RWPE2 (cell line): Measurements from ENCODE around the gene IHH.

Experiments used
- ATAC-seq: fragments of 200-7000 bp; cut with Tn5 transposase; 3 replicates; pipeline ENCODE4 v1.9.1; 2021; ENCODE audit warnings: low read depth
- DNase-seq: peaks from one replicate; pipeline ENCODE4 v3.0.0-alpha.2; 2020; ENCODE audit warnings: low spot score
- H3K27ac ChIP-seq: fragments of 450-650 bp; 2 replicates; pipeline ENCODE4 v1.5.1; 2017; ENCODE audit warnings: mild to moderate bottlenecking; ENCODE audit not compliant: poor library complexity, severe bottlenecking
- H3K27me3 ChIP-seq: fragments of 250-450 bp; sonication (Bioruptor Pico); 2 replicates; pipeline ENCODE4 v1.5.1; 2021; ENCODE audit warnings: mild to moderate bottlenecking, moderate library complexity; ENCODE audit not compliant: insufficient read depth, poor library complexity, severe bottlenecking
- H3K36me3 ChIP-seq: fragments of 250-450 bp; sonication (Bioruptor Pico); 2 replicates; pipeline ENCODE4 v1.5.1; 2020; ENCODE audit warnings: low read depth, mild to moderate bottlenecking, moderate library complexity
- H3K4me1 ChIP-seq: fragments of 250-450 bp; sonication (Bioruptor Pico); 2 replicates; pipeline ENCODE4 v1.5.1; 2021; ENCODE audit warnings: mild to moderate bottlenecking, moderate library complexity; ENCODE audit not compliant: insufficient read depth, poor library complexity, severe bottlenecking
- H3K4me3 ChIP-seq: fragments of 250-450 bp; sonication (Bioruptor Pico); 2 replicates; pipeline ENCODE4 v1.5.1; 2021; ENCODE audit warnings: mild to moderate bottlenecking, moderate library complexity; ENCODE audit not compliant: severe bottlenecking
- H3K9me3 ChIP-seq: fragments of 250-450 bp; sonication (Bioruptor Pico); 2 replicates; pipeline ENCODE4 v1.5.1; 2021; ENCODE audit warnings: mild to moderate bottlenecking, moderate library complexity; ENCODE audit not compliant: severe bottlenecking
- CTCF ChIP-seq: fragments of 450-650 bp; IDR thresholded peaks from one replicate; pipeline ENCODE4 v1.5.1; 2017; ENCODE audit warnings: mild to moderate bottlenecking, moderate library complexity; ENCODE audit not compliant: poor library complexity, severe bottlenecking

IHH gene

GRCh38 chr2:219090436-219091299, 29.9 kb upstream of the IHH start:
- Histone ChIP-seq H3K9me3 (no peaks in the 10 kb centered on the region), H3K27me3 (no peaks in the 10 kb centered on the region), H3K4me1 (no peaks in the 10 kb centered on the region), H3K36me3 (0 out of 2 replicates have a peak, but pooled peaks cover 3% of the 10 kb centered on the region), H3K27ac (no peak overlapping the region), H3K4me3 (no peak overlapping the region)
- no peak for DNase-seq
- no peak for TF ChIP-seq CTCF
- ATAC-seq = no peak

GRCh38 chr2:219089330-219089729, 28.6 kb upstream of the IHH start:
- DNase-seq (no peak), ATAC-seq (no peak)
- Histone ChIP-seq H3K4me3 (no peak overlapping the region), H3K36me3 (0 out of 2 replicates have a peak, but pooled peaks cover 3% of the 10 kb centered on the region), H3K27ac (no peak overlapping the region), H3K9me3 (no peaks in the 10 kb centered on the region), H3K27me3 (no peaks in the 10 kb centered on the region), H3K4me1 (no peaks in the 10 kb centered on the region)
- no peak for TF ChIP-seq CTCF

GRCh38 chr2:219087848-219088247, 27.1 kb upstream of the IHH start:
- no peak for ATAC-seq

GRCh38 chr2:219087361-219087760, 26.6 kb upstream of the IHH start:
- no peak for ATAC-seq
- TF ChIP-seq CTCF = no peak
- Histone ChIP-seq H3K27ac (no peak overlapping the region), H3K4me3 (no peak overlapping the region), H3K4me1 (no peaks in the 10 kb centered on the region), H3K36me3 (0 out of 2 replicates have a peak, but pooled peaks cover 3% of the 10 kb centered on the region), H3K27me3 (no peaks in the 10 kb centered on the region), H3K9me3 (no peaks in the 10 kb centered on the region)
- DNase-seq = no peak

More at GRCh38 chr2:219087848-219088247, 27.1 kb upstream of the IHH start:
- no peak for TF ChIP-seq CTCF
- H3K4me3 ChIP-seq = no peak overlapping the region
- DNase-seq = no peak
- no peaks in the 10 kb centered on the region for H3K4me1 ChIP-seq
- H3K27me3 ChIP-seq = no peaks in the 10 kb centered on the region
- H3K27ac ChIP-seq = no peak overlapping the region
- no peaks in the 10 kb centered on the region for H3K9me3 ChIP-seq
- H3K36me3 ChIP-seq = 0 out of 2 replicates have a peak, but pooled peaks cover 3% of the 10 kb centered on the region

GRCh38 chr2:219086196-219086595, 25.5 kb upstream of the IHH start:
- Histone ChIP-seq H3K9me3 (no peaks in the 10 kb centered on the region), H3K4me1 (no peaks in the 10 kb centered on the region), H3K27ac (no peak overlapping the region), H3K27me3 (no peaks in the 10 kb centered on the region), H3K4me3 (no peak overlapping the region), H3K36me3 (0 out of 2 replicates have a peak, but pooled peaks cover 3% of the 10 kb centered on the region)
- DNase-seq (no peak), ATAC-seq (no peak)
- TF ChIP-seq CTCF = no peak
